GM15510 (cell line): Measurements from ENCODE around the gene BCAS3.

Source experiments
- POLR2A ChIP-seq: IDR thresholded peaks from 3 replicates; pipeline ENCODE4 v1.6.1; 2011; ENCODE audit warnings: borderline replicate concordance; ENCODE audit not compliant: insufficient read length; ENCODE audit errors: extremely low read depth

BCAS3 gene

DNA sequence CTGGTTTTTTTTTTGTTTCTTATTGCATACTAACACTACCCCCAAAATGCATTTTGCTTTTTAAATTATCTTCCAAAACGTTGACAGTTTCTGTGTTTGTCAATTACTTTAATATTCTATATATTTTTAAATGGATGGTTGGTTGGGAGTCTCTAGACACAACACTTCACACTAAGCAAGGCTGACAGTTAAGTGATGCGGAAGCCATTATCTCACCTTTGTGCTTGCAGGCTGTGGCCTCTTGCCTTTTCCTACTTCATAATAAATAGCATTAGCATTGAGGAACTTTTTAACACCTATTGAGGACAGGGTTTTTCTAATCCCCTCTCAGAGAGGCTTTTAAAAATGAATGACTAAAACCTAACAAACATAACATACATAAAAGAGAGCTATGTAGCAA, 441.2 kb downstream of the BCAS3 start:
- TF ChIP-seq POLR2A = no peak

DNA sequence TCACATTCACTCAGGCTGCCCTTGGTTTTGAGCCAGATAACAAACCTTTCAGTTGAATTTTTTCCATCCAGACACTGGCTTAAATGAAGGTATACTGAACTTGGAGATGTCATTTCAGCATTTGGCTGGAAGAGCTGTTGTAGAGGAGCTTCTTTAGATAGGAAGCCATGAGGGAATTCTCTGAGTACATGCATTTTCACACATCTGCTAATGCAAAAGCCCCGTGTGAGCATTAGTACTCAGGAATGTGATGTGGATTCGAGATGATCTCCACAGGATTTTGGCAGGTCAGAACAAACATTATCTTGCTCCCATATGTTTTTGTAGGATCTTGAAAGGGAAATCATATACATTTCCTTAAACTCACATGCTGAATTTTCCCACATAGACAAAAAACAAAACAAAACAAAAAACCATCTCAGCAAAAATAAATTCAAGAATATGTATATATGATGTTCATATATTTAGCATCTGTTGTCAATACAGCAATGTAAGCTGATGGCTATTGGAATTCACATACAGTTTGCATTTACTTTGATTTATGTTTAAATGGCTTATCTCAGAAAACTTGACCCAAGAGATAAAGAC, 444.8 kb downstream of the BCAS3 start:
- no peak for TF ChIP-seq POLR2A

DNA sequence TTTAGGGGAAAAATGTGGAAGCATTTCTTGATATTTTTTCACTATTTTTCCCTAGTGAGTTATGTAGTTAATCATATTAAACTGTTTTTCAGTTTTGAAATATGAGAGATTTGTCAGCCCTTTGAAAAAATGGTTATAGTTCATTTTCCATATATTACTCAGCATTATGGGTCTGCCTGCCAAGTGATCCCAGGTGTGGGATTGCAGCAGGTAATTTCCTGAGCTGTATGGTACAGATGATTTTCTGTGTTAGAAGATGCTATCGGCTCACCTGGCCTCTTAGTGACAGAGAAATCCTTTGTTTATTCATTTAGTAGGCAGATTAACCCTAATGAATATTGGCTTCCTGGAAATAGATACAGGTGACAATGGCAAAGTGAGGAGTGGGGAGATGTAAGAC, 446.9 kb downstream of the BCAS3 start:
- TF ChIP-seq POLR2A = no peak

DNA sequence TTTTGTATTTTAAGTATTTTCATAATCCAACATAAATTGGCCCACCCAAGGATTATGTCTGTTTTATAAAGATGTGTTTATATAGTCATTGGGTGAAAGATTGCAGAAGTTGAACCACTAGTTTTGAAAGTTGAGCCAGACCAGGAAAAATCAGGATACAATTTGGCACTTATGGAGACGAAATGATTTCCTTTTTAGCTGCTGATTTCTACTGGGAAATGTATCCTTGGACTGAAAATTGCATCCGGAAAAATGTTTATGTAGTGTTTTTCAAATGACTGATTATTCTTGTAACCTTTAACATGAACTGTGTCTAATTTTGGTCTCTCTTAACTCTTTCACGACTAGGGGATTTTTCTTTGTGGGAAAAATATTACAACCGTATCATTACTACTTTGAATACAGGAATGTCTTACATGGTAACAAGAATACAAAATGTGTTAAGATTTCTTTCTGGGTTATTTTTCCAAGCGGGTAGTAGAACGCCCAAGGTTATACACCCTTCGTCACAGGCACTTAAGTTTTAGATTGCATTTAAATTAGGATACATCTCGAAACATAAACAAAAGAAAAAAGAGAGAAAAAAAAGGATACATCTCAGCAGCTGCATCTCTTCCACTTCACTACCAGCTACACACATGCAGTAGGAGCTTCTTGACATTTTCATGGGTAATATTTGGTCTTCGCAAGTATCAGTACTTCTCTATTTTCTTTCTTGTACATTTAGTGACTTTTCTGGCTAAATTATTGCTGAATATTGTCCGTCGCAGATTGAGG, 449.0 kb downstream of the BCAS3 start:
- TF ChIP-seq POLR2A = no peak

DNA sequence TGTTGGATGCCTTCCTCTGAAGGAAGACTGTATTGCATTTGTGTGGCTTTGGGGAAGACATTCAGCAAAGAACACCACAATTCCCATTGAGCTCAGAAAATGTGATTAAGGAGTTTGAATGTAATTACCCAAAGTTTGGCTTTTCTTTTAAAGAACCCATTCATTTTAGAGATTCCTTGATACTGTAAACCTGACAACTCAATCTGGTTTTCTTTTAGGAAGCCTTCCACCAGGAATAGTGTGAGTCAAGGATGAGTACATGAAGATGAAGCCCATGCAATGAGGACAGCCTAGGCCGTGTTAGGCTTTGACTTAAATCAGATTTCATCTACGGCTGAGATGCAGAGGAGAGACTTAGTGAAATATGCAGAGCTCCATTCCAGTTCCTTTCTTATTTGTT, 450.3 kb downstream of the BCAS3 start:
- TF ChIP-seq POLR2A = no peak

DNA sequence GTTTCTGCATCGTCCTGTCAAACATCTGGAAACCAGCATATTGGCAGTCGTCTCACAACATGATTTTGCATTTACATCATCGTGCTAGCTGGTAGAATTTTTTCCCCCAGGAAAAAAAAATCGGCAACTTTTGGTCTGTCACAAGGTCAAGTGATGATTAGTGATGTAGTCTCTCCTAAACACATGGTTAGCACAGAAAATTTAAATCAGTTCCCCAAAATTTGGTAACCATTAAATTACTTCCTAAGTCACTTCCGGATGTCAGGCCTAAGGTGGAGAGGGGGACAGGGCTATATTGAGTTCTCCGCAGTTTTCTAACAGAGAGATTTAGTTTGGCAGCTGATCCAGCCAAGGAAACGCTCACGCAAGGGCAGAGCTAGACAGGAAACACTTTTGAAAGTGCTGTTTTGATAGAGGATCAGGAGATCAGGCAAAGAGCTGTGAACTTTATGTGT, 451.0 kb downstream of the BCAS3 start:
- no peak for TF ChIP-seq POLR2A

DNA sequence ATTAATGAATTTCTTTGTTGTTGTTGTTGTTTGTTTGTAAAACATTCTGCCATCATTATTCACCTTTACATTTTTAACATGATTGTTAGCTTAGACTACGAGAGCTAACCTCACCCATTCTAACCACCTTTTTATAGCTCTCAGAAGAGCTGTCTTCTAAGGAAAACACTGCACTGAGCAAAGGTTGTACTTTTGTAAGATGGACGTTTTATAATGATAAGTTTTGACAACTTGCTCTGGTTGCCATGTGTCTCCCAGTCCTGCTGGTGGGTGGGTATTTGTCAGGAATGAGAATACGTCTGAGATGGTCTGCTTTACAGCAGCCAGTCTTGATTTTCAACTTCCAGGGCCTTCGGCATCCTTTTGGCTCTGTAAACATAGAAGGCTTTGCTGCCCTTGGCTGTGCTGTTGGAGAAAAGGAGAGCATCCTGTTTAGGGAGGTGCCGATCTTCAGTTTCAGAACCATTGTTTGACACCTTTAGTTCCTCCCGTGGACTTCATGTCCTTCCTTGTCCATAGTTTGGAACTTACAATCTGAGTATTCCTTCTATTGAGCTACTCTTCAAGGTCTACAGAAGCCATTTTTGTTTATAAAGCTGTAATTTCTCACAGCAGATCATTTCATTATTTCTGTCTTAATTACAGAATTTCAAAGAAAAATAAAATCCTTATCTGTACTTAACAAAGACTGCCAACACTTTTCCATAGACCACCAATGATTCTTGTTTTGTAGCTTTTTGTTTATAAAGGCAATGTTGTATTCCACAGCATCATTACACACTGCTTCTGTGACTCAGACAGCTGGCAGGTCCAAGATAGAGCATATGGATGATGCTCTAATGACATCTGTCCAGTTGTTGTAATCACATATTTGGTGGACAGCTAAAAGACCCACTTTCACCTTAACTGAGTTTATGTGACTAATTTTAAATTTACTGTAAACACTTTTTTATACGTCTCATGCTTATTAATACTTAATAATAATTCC, 451.9 kb downstream of the BCAS3 start:
- no peak for TF ChIP-seq POLR2A

DNA sequence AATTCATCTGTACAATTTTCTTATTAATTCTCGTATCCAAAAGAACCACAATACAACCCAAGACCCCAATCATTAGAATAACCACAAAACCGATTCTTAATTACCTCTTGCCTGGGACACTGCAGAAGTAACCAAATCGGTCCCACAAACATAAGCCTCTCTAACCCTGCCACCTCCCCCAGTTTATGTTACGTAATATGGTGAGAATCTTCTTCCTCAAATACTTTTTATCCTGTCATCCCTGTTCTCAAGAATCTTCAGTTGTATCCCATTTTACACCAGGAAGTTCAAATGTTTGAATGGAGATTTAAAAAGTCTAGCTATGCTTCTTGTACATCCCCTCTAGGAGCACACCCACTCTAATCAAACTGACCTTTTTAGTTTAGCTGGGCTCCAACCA, 452.7 kb downstream of the BCAS3 start:
- no peak for TF ChIP-seq POLR2A

DNA sequence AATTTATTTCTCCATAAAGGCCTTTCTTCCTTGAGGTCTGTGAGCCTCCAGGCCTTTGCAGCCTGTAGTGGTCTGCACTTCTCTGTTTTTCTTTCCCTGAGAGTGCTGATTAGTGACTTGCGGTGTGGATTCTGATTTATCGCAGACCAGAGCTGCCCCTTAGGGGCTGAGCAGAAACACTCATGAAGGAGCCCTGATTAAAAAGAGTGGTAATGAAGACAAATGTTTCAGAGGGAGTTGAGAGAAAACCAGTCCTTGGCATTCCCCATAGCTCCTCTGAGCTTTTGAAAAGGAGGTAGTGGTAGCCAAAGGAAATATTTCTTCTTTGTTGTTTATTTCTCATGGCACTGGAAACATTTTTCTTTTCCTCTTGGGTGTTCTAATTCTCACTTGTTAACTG, 453.9 kb downstream of the BCAS3 start:
- no peak for TF ChIP-seq POLR2A

DNA sequence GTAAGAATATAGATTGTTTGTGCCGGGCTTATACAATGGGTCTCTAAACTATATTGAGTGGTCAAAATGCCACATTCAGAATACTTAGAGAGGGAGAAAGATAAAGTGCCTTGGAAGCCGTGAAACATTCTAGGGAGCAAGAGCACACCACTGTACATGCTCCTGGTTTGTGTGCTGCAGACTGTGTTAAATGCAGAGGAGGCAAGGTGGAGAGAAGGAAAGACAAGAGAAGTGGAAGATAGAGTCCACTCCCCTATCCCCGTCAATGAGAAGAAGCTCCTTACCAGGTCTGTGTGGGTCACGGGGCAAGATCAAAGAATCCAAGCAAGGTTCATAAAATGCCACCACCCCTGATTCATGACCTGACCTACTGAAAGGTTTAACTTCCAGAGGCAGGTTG, 454.9 kb downstream of the BCAS3 start:
- no peak for TF ChIP-seq POLR2A

DNA sequence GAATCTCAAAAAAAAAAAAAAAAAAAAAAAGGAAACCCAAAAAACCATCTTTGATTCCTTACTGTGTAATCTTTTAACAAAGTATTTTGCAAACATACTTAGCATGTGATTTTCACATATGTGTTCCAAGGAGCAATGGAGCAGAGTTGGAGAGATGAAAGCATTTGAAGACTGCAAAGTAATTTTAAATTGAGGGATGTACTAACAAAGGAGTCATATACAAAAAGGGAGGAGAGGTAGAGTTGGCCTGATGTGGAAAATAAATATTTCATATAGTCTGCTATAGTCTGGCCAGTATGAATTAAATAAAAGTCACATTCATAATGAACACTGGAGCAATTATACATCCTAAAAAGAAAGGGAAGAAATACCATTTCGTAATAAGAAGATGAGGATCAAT, 456.2 kb downstream of the BCAS3 start:
- no peak for TF ChIP-seq POLR2A

DNA sequence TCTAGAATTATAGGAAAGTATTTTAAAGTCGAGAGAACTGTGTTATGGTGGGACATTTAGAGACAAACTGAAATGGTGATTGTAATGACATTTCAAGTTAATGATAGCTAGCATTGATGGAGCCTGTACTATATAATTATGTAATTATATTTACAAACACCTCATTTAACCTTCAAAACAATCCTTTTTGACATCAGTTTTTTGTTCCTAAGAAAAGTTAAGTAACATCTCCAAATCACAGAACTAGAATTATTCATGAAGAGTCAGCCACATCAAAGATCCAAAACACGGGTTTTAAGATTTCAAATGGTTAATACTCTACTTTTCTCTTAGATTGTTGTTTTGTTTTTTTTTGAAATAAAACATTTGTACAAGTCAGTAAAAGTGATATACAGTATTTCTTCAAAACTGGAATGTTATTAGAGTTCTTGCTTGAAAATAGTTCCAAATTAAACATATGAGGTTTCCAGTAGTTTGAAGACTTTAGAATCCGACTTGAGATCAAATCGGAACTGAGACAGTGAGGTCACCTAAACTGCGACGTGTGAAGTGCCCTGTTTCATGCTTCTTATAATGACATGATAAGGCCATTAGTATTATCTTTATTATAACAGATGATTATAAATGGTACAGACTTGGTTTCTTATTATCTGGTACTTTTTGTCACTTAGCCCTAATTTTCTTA, 457.0 kb downstream of the BCAS3 start:
- no peak for TF ChIP-seq POLR2A

DNA sequence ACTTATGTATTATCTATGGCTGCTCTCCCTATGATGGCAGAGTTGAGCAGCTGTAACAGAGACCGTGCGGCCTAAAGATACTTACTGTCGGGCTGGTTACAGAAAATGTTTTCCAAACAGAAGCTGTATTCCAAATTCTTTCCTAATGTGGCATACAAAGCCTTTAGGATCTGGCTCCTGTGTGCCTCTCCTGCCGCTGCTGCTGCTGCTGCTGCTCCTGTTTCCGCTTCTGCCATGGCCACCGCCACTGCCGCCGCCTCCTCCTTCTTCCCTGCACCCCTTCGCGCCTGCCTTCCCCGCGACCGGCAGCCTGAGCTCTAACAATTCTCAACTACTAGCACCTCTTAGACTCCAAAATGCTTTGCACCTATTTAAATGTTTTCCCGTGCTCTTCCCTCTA, 458.1 kb downstream of the BCAS3 start:
- no peak for TF ChIP-seq POLR2A

DNA sequence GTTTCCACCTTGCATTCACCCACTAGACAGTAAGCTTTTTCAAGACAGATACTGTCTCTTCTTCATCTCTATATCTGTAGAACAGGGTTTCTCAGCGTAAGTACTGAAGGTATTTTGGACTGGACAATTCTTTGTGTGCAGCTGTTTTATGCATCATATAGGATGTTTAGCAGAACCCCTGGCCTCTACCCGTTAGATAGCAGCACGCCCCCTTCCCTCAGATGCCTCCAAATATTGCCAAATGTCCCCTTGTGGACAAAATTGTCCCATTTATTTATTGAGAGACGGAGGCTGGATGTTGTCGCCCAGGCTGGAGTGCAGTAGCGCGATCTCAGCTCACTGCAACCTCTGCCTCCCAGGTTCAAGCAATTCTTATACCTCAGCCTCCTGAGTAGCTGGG, 458.6 kb downstream of the BCAS3 start:
- TF ChIP-seq POLR2A = no peak

DNA sequence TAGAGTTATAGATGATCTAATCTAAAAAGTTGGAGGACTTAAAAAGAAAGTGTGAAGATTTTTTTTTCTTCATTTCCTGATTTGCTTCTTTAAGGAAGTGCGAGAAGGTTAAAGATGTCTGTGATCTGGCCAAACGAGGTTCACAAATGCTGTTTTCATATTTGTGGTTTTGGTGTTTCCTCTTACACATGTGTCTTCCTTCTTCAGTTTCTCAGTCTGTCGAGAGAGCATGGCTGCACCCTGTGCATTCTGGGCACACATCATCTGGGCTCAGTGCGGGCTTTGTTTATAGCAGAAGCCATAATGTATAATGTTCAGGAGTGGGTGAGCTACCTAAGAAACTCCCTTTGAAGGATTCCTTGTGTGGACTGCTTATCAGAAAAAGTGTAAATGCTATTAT, 461.6 kb downstream of the BCAS3 start:
- no peak for TF ChIP-seq POLR2A
